ENCODE data around the gene COX4I1.

DNA sequence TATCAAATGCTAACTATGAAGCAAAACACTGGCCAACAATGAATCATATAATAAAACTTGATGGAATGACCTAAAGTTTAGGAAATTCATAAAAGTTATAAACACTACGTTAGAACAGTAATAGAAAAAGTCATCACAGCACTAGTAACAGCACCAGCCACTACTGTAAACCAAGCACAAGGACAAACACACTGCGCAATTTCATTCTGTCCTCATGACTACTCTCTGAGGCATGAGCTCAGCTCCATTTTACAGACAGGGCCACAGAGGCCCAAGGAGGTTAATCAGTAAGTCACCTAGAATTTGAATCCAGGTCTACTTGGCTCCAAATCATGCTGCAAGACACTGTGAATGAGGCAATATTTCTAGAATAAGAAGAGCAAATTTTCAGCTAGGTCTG, 13.6 kb upstream of the COX4I1 start:
- TF ChIP-seq CTCF (IDR thresholded peaks at IDR 0.05 in 2 of 3, conservative IDR thresholded peaks at IDR 0.05 in 1 of 3; ENCODE audit: borderline replicate concordance in 1 of 3, insufficient read depth in 1 of 3, low read depth in 2 of 3, low read length in 2 of 3): no peak
- no peak for TF ChIP-seq EZH2phosphoT487 (IDR thresholded peaks at IDR 0.05; ENCODE audit: borderline replicate concordance)
- no peak for TF ChIP-seq POLR2AphosphoS5 (IDR thresholded peaks at IDR 0.05; ENCODE audit: low read depth, low read length)
- no peak for TF ChIP-seq POLR2A (IDR thresholded peaks at IDR 0.05; ENCODE audit: borderline replicate concordance, extremely low read depth, insufficient read depth, insufficient read length)
- TF ChIP-seq, protein P1, sequence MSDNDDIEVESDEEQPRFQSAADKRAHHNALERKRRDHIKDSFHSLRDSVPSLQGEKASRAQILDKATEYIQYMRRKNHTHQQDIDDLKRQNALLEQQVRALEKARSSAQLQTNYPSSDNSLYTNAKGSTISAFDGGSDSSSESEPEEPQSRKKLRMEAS (IDR thresholded peaks at IDR 0.05): no peak
- no peak for TF ChIP-seq JUND (IDR thresholded peaks at IDR 0.05)
- no peak for TF ChIP-seq EZH2 (IDR thresholded peaks at IDR 0.05)

Measured in HCT116 (cell line).